HG02759 (cell line): ENCODE data around the gene AURKB.
A peak's percentile ranks its signal among the peaks of the same experiment; 100 is the strongest.
"Not testable (repeated sequence)": the region's sequence is repeated elsewhere in the genome, so short reads cannot be mapped to it uniquely, and the experiment has no call there.

Experiments used
- ATAC-seq: cut with Tn5 transposase; IDR thresholded peaks from one replicate; pipeline ENCODE4 v1.9.1; 2021; ENCODE audit warnings: mild to moderate bottlenecking, moderate library complexity; ENCODE audit not compliant: unreplicated experiment

The AURKB gene

GRCh38 chr17:8225813-8226535 lies 15.6 kb upstream of the AURKB start:
- ATAC-seq: no peak

- no peak for ATAC-seq
Observed at GRCh38 chr17:8224891-8225812, 14.8 kb upstream of the AURKB start.

- no peak for ATAC-seq
Observed at GRCh38 chr17:8223356-8224126, 13.2 kb upstream of the AURKB start.

GRCh38 chr17:8222630-8223355 lies 12.4 kb upstream of the AURKB start:
- ATAC-seq: peak; percentile 37

- peak; percentile 30 for ATAC-seq
Observed at GRCh38 chr17:8222380-8222629, 11.9 kb upstream of the AURKB start.

- peak; percentile 34 for ATAC-seq
Observed at GRCh38 chr17:8221663-8222379, 11.4 kb upstream of the AURKB start.

GRCh38 chr17:8220783-8221662 lies 10.6 kb upstream of the AURKB start:
- ATAC-seq: peak; percentile 22

GRCh38 chr17:8214000-8214399 lies 3.6 kb upstream of the AURKB start:
- ATAC-seq: not testable (repeated sequence)

- no peak for ATAC-seq
Observed at GRCh38 chr17:8212312-8213180, 2.2 kb upstream of the AURKB start.

- ATAC-seq: peak; percentile 31
Observed at GRCh38 chr17:8210761-8211458, 535 bp upstream of the AURKB start.

- no peak for ATAC-seq
Observed at GRCh38 chr17:8206536-8206935, 3.8 kb downstream of the AURKB start.

- ATAC-seq: no peak
Observed at GRCh38 chr17:8204761-8205555, 5.4 kb downstream of the AURKB start.

GRCh38 chr17:8192070-8192815 lies 18.1 kb downstream of the AURKB start:
- ATAC-seq: peak; percentile 28

- ATAC-seq: no peak
Observed at GRCh38 chr17:8190506-8190905, 19.9 kb downstream of the AURKB start.

- ATAC-seq: peak; percentile 50
Observed at GRCh38 chr17:8189711-8190477, 20.5 kb downstream of the AURKB start, which contains the start of gene BORCS6. BORCS6 (minus strand) TSS chr17:8190180; CDS start chr17:8190140, 40 bp downstream.
